Measurements from ENCODE around the gene GADD45G. TPM values are rescaled to one million over a fixed set of nuclear protein-coding genes. Genes with fewer than 3 reads are reported as not detected.

Gene GADD45G
- total and polyA plus RNA-seq, 2 experiments from 2014 or later: 12.7 to 24.1 TPM

GRCh38 chr9:89635816-89636215 lies 31.0 kb downstream of the GADD45G start:
- Mint-ChIP-seq H3K36me3 (ENCODE audit: low read depth) (no peaks in the 10 kb centered on the region), H3K4me3 (no peak overlapping the region), H3K4me1 (peaks cover 10% of the 10 kb centered on the region), H3K27me3 (ENCODE audit: insufficient read depth, low read depth, poor library complexity) (peaks cover 10% of the 10 kb centered on the region), H3K9me3 (no peaks in the 10 kb centered on the region), H3K27ac (no peak overlapping the region)
- TF ChIP-seq, protein P1, sequence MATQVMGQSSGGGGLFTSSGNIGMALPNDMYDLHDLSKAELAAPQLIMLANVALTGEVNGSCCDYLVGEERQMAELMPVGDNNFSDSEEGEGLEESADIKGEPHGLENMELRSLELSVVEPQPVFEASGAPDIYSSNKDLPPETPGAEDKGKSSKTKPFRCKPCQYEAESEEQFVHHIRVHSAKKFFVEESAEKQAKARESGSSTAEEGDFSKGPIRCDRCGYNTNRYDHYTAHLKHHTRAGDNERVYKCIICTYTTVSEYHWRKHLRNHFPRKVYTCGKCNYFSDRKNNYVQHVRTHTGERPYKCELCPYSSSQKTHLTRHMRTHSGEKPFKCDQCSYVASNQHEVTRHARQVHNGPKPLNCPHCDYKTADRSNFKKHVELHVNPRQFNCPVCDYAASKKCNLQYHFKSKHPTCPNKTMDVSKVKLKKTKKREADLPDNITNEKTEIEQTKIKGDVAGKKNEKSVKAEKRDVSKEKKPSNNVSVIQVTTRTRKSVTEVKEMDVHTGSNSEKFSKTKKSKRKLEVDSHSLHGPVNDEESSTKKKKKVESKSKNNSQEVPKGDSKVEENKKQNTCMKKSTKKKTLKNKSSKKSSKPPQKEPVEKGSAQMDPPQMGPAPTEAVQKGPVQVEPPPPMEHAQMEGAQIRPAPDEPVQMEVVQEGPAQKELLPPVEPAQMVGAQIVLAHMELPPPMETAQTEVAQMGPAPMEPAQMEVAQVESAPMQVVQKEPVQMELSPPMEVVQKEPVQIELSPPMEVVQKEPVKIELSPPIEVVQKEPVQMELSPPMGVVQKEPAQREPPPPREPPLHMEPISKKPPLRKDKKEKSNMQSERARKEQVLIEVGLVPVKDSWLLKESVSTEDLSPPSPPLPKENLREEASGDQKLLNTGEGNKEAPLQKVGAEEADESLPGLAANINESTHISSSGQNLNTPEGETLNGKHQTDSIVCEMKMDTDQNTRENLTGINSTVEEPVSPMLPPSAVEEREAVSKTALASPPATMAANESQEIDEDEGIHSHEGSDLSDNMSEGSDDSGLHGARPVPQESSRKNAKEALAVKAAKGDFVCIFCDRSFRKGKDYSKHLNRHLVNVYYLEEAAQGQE (IDR thresholded peaks at IDR 0.05; ENCODE audit: unreplicated experiment): no peak
- no peak for TF ChIP-seq EZH2phosphoT487 (IDR thresholded peaks at IDR 0.05; ENCODE audit: unreplicated experiment)
- TF ChIP-seq JUNB (IDR thresholded peaks at IDR 0.05; ENCODE audit: unreplicated experiment): no peak
- no peak for TF ChIP-seq STAT1 (IDR thresholded peaks at IDR 0.05; ENCODE audit: unreplicated experiment)
- no peak for TF ChIP-seq ZNF462 (CRISPR knock-in tag; IDR thresholded peaks at IDR 0.05)
- TF ChIP-seq, protein P2, sequence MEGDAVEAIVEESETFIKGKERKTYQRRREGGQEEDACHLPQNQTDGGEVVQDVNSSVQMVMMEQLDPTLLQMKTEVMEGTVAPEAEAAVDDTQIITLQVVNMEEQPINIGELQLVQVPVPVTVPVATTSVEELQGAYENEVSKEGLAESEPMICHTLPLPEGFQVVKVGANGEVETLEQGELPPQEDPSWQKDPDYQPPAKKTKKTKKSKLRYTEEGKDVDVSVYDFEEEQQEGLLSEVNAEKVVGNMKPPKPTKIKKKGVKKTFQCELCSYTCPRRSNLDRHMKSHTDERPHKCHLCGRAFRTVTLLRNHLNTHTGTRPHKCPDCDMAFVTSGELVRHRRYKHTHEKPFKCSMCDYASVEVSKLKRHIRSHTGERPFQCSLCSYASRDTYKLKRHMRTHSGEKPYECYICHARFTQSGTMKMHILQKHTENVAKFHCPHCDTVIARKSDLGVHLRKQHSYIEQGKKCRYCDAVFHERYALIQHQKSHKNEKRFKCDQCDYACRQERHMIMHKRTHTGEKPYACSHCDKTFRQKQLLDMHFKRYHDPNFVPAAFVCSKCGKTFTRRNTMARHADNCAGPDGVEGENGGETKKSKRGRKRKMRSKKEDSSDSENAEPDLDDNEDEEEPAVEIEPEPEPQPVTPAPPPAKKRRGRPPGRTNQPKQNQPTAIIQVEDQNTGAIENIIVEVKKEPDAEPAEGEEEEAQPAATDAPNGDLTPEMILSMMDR (conservative IDR thresholded peaks at IDR 0.05; ENCODE audit: low read depth in 2 of 2): no peak
- no peak for TF ChIP-seq ETS1 (IDR thresholded peaks at IDR 0.05)
- no peak for TF ChIP-seq CREB1 (CRISPR knock-in tag; IDR thresholded peaks at IDR 0.05; ENCODE audit: low read depth)
- TF ChIP-seq EZH2 (IDR thresholded peaks at IDR 0.05; ENCODE audit: low read depth, unreplicated experiment): no peak
- TF ChIP-seq POLR2AphosphoS5 (IDR thresholded peaks at IDR 0.05; ENCODE audit: low read depth): no peak
- TF ChIP-seq ZNF331 (CRISPR knock-in tag; IDR thresholded peaks at IDR 0.05; ENCODE audit: low read depth): no peak
- no peak for TF ChIP-seq ZNF114 (CRISPR knock-in tag; IDR thresholded peaks at IDR 0.05)
- TF ChIP-seq NANOG (IDR thresholded peaks at IDR 0.05; ENCODE audit: borderline replicate concordance): no peak
- Histone ChIP-seq H3K4me3 (no peak overlapping the region), H3K27me3 (ENCODE audit: insufficient read depth) (no peaks in the 10 kb centered on the region), H3K9me2 (ENCODE audit: insufficient read depth) (peaks cover 3% of the 10 kb centered on the region; the same call in 1 of the 2 replicates), H3K36me3 (ENCODE audit: insufficient read depth) (no peaks in the 10 kb centered on the region), H3K27ac (ENCODE audit: low read depth) (no peak overlapping the region), H2AFZ (no peak overlapping the region), H4K20me1 (replicated peaks; ENCODE audit: insufficient read depth) (no peaks in the 10 kb centered on the region), H3K79me2 (replicated peaks; ENCODE audit: insufficient read depth) (no peaks in the 10 kb centered on the region), H3K4me2 (no peak overlapping the region), H3F3A (replicated peaks; ENCODE audit: low read depth) (no peaks in the 10 kb centered on the region), H3K4me1 (ENCODE audit: insufficient read depth) (no peaks in the 10 kb centered on the region)
- no peak for DNase-seq (ENCODE audit: low spot score)
- no peak for ATAC-seq
